ENCODE results near the gene ATP5MC2. TPM values are rescaled to one million over a fixed set of nuclear protein-coding genes. Genes with fewer than 3 reads are reported as not detected.

The ATP5MC2 gene
- total RNA-seq, 1 experiment from 2014 or later: 304 TPM

DNA sequence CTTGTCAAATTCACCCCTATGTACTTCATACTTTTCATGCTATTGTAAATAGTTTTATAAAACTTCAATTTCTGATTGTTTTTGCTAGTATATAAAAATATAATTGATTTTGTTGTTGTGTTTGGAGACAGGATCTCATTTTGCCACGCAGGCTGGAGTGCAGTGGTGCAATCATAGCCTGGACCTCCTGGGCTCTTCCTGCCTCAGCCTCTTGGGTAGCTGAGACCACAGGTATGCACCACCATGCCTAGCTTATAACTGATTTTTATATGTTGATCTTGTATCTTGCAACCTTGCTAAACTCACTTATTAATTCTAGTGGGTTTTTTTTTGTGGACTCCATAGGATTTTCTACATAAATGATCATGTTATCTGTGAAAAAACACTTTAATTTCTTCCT is 23.5 kb downstream of the ATP5MC2 start:
- Histone ChIP-seq H3K4me2 (ENCODE audit: low read length) (no peak overlapping the region), H3K4me3 (replicated peaks in 1 of 2; ENCODE audit: low read depth in 1 of 2, low read length in 2 of 2) (no peak overlapping the region), H3K4me1 (ENCODE audit: control insufficient read depth in 1 of 2, insufficient read depth in 2 of 2, low read length in 2 of 2) (no peaks in the 10 kb centered on the region), H3K79me2 (ENCODE audit: insufficient read depth, low read length) (no peaks in the 10 kb centered on the region), H4K20me1 (ENCODE audit: insufficient read depth) (no peaks in the 10 kb centered on the region), H3K27ac (ENCODE audit: low read depth, low read length) (no peak overlapping the region), H3K27me3 (ENCODE audit: insufficient read depth, low read length) (no peaks in the 10 kb centered on the region), H3K9me2 (ENCODE audit: insufficient read depth) (no peaks in the 10 kb centered on the region), H3K36me3 (ENCODE audit: control insufficient read depth in 1 of 2, insufficient read depth in 2 of 2, low read length in 2 of 2) (no peaks in the 10 kb centered on the region), H3K9me3 (ENCODE audit: control insufficient read depth in 1 of 2, insufficient read depth in 1 of 2, low read depth in 1 of 2, low read length in 2 of 2) (no peaks in the 10 kb centered on the region), H3K9ac (ENCODE audit: low read length) (no peak overlapping the region), H2AFZ (ENCODE audit: low read depth, low read length, poor library complexity, severe bottlenecking) (no peak overlapping the region)
- DNase-seq (ENCODE audit: low read depth, low spot score) (no peak), ATAC-seq (no peak)
- ChIA-PET CTCF (interaction anchor here (0.6 kb wide), 1 partner anchor 105 kb away, joined by 3 read pairs; no protein-coding TSS in a partner anchor), RAD21 (ENCODE audit: low non-redundant PET in 1 of 2, low total read pairs in 2 of 2, uncharacterized antibody in 2 of 2, unreplicated experiment in 2 of 2) (no interaction called here), POLR2A (no interaction called here)
- BruUV-seq (replicated peaks): no TSS peak
- intact Hi-C loops (cut with micrococcal nuclease): no loop called here
- TF ChIP-seq ZNF274 (IDR thresholded peaks at IDR 0.05; ENCODE audit: low read depth, low read length) (no peak), EZH2phosphoT487 (IDR thresholded peaks at IDR 0.05; ENCODE audit: borderline replicate concordance) (no peak), CEBPB (IDR thresholded peaks at IDR 0.05; ENCODE audit: low read depth) (no peak), RAD21 (IDR thresholded peaks at IDR 0.05; ENCODE audit: low read depth) (no peak), JUND (IDR thresholded peaks at IDR 0.05) (no peak), EGR1 (IDR thresholded peaks at IDR 0.05; ENCODE audit: low read depth) (no peak), YY1 (IDR thresholded peaks at IDR 0.05; ENCODE audit: extremely low read depth, insufficient replicate concordance, low read depth, low read length) (no peak), CBX3 (IDR thresholded peaks at IDR 0.05; ENCODE audit: low read depth) (no peak)
- TF ChIP-seq, protein P1, sequence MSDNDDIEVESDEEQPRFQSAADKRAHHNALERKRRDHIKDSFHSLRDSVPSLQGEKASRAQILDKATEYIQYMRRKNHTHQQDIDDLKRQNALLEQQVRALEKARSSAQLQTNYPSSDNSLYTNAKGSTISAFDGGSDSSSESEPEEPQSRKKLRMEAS (IDR thresholded peaks at IDR 0.05): no peak

DNA sequence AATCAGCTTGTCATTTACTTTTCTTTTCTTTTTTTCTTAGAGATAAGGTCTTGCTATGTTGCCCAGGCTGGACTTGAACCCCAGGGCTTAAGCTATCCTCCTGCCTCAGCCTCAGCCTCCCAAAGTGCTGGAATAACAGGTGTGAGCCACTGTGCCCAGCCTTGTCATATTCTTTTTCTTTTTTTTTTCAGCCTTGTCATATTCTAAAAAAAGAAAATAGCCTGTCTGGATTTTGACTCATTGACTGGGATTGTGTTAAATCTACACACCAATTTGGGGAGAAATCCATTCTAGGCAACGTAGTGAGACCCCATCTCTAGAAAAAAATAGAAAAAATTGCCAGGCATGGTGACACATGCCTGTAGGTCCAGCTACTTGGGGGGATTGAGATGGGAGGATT is 24.1 kb downstream of the ATP5MC2 start:
- Histone ChIP-seq H3K27me3 (ENCODE audit: insufficient read depth, low read length) (no peaks in the 10 kb centered on the region), H3K4me2 (ENCODE audit: low read length) (no peak overlapping the region), H2AFZ (ENCODE audit: low read depth, low read length, poor library complexity, severe bottlenecking) (no peak overlapping the region), H3K9ac (ENCODE audit: low read length) (no peak overlapping the region), H4K20me1 (ENCODE audit: insufficient read depth) (no peaks in the 10 kb centered on the region), H3K9me3 (ENCODE audit: control insufficient read depth in 1 of 2, insufficient read depth in 1 of 2, low read depth in 1 of 2, low read length in 2 of 2) (no peaks in the 10 kb centered on the region), H3K27ac (ENCODE audit: low read depth, low read length) (no peak overlapping the region), H3K36me3 (ENCODE audit: control insufficient read depth in 1 of 2, insufficient read depth in 2 of 2, low read length in 2 of 2) (no peaks in the 10 kb centered on the region), H3K9me2 (ENCODE audit: insufficient read depth) (no peaks in the 10 kb centered on the region), H3K4me1 (ENCODE audit: control insufficient read depth in 1 of 2, insufficient read depth in 2 of 2, low read length in 2 of 2) (no peaks in the 10 kb centered on the region), H3K4me3 (replicated peaks in 1 of 2; ENCODE audit: low read depth in 1 of 2, low read length in 2 of 2) (no peak overlapping the region), H3K79me2 (ENCODE audit: insufficient read depth, low read length) (no peaks in the 10 kb centered on the region)
- no TSS peak for BruUV-seq (replicated peaks)
- intact Hi-C loops (cut with micrococcal nuclease): no loop called here
- TF ChIP-seq, protein P1 (IDR thresholded peaks at IDR 0.05): no peak
- TF ChIP-seq, protein P2, sequence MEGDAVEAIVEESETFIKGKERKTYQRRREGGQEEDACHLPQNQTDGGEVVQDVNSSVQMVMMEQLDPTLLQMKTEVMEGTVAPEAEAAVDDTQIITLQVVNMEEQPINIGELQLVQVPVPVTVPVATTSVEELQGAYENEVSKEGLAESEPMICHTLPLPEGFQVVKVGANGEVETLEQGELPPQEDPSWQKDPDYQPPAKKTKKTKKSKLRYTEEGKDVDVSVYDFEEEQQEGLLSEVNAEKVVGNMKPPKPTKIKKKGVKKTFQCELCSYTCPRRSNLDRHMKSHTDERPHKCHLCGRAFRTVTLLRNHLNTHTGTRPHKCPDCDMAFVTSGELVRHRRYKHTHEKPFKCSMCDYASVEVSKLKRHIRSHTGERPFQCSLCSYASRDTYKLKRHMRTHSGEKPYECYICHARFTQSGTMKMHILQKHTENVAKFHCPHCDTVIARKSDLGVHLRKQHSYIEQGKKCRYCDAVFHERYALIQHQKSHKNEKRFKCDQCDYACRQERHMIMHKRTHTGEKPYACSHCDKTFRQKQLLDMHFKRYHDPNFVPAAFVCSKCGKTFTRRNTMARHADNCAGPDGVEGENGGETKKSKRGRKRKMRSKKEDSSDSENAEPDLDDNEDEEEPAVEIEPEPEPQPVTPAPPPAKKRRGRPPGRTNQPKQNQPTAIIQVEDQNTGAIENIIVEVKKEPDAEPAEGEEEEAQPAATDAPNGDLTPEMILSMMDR (IDR thresholded peaks at IDR 0.05 in 2 of 3, conservative IDR thresholded peaks at IDR 0.05 in 1 of 3; ENCODE audit: borderline replicate concordance in 1 of 3, insufficient read depth in 1 of 3, low read depth in 2 of 3, low read length in 2 of 3): no peak
- TF ChIP-seq SP1 (IDR thresholded peaks at IDR 0.05; ENCODE audit: low read depth) (no peak), EZH2phosphoT487 (IDR thresholded peaks at IDR 0.05; ENCODE audit: borderline replicate concordance) (no peak), SRF (IDR thresholded peaks at IDR 0.05; ENCODE audit: low read depth) (no peak), TCF7L2 (IDR thresholded peaks at IDR 0.05; ENCODE audit: borderline replicate concordance, extremely low read depth, insufficient read depth, insufficient read length) (no peak), EZH2 (IDR thresholded peaks at IDR 0.05) (no peak), YY1 (IDR thresholded peaks at IDR 0.05; ENCODE audit: extremely low read depth, insufficient replicate concordance, low read depth, low read length) (no peak), CEBPB (IDR thresholded peaks at IDR 0.05; ENCODE audit: low read depth) (no peak)
- TF ChIP-seq, protein P3, sequence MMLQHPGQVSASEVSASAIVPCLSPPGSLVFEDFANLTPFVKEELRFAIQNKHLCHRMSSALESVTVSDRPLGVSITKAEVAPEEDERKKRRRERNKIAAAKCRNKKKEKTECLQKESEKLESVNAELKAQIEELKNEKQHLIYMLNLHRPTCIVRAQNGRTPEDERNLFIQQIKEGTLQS (IDR thresholded peaks at IDR 0.05): no peak
- POLR2A ChIA-PET: no interaction called here
- CTCF ChIA-PET: interaction anchor here (0.6 kb wide), 1 partner anchor 105 kb away, joined by 3 read pairs; no protein-coding TSS in a partner anchor
- RAD21 ChIA-PET (ENCODE audit: low non-redundant PET in 1 of 2, low total read pairs in 2 of 2, uncharacterized antibody in 2 of 2, unreplicated experiment in 2 of 2): no interaction called here
- ATAC-seq: no peak
- no peak for DNase-seq (ENCODE audit: low read depth, low spot score)

Data from HCT116 (cell line).